HG03039 (cell line): ENCODE data around the gene UBAC2.

Experiments used
- ATAC-seq: cut with Tn5 transposase; IDR thresholded peaks from one replicate; pipeline ENCODE4 v1.9.1; 2021; ENCODE audit warnings: mild to moderate bottlenecking, moderate library complexity; ENCODE audit not compliant: unreplicated experiment

Gene UBAC2

DNA sequence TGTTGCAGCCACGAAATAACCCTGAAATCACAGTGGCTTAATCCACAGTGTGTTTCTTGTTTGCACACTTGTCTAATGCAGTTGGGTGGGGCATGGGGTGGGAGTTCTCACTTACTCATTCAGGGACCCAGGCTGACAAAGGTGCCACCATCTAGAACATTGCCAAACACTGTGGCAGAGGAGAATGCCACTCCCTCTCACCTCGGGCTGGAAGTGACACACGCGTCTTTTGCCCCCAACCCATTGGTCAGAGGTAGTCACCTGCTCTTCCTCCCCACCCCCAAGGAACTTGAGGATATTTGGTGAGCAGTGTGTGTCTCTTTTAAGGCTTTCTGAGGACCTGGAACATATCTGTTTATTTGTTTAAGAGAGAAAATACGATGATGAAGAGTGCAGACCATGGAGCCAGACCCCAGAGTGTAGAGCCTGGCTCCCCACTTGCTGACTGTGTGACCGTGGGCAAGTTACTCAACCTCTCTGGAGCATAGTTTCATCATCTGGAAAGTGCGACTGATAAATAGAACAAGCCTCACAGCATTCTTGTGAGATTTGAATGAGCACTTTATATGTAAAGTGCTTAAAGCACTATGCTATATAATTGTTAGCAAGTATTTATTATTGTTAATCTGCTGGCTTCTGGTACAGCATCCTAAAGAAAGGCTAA, 89.2 kb downstream of the UBAC2 start:
- no peak for ATAC-seq

DNA sequence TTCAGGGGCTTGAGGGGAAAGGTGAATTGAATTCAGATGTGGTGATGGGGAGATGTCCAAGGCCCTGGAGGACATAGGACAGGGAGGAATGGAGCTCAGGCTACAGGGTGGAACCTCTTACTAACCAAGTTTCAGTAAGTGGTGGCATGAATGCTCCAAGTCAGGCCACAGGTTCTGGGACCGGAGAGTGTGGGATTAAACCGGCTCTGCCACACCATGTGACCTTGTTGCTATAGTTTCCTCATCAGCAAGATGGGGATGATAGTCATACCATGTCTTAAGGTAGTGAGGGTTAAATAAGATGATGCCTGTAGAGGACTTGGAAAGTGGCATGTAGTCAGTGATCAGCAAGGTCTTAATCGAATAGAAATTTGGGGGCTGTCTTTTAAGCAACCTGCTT, 90.2 kb downstream of the UBAC2 start:
- ATAC-seq = no peak

DNA sequence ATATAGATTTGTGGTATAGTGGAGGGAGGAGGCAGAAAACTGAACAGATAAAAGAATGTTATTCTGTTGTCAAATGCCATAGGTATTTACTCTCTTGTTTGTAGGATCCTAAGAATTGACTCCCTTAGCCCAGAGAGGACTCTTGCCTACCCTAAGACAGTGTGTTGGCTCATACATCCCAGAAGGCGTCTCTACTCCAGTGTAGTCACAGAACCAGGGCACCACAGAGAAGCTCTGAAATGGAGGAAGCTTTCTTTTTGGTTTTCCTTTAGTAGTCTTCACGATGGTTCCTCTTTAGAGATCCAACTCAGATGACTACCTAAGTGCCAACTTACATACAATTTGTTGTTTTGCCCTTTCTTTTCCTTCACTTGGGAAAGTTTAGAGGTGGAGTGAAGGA, 92.5 kb downstream of the UBAC2 start:
- ATAC-seq = no peak

DNA sequence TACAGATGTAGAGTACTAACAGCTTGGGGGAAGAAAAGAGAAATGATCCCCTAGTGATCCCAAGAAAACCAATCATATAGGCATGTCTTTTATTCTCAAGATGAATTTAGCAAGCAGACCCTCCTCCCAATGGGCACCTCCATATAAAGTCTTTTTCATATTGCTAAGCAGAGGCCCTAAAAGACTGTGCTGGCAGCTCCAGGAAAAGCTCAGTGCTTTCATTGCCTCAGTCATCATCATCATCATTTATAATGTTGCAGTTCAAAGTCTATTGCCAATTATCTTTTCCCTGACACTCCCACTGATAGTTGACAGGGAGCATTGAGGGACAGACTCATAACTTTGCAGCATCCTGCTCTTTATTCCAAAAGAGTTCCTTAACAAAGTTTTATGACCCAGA, 93.5 kb downstream of the UBAC2 start:
- no peak for ATAC-seq

DNA sequence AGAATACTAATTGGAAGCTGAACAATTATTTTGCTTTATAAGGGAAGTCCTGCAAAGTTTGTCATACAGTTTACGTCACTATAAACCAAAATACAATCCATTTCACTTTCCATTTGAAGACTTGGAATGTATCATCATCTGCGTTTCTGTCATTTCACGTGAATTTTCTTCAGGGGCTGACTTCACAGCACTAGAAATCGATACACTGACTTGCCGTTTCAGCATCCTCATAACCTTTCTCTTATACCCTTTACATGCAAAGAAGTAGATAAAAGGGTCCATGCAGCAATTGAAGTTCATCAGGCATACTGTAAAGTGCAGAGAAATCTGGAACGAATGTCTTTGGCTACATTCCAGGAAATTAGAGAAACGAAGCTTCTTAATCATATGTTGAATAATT, 94.3 kb downstream of the UBAC2 start:
- ATAC-seq = no peak

DNA sequence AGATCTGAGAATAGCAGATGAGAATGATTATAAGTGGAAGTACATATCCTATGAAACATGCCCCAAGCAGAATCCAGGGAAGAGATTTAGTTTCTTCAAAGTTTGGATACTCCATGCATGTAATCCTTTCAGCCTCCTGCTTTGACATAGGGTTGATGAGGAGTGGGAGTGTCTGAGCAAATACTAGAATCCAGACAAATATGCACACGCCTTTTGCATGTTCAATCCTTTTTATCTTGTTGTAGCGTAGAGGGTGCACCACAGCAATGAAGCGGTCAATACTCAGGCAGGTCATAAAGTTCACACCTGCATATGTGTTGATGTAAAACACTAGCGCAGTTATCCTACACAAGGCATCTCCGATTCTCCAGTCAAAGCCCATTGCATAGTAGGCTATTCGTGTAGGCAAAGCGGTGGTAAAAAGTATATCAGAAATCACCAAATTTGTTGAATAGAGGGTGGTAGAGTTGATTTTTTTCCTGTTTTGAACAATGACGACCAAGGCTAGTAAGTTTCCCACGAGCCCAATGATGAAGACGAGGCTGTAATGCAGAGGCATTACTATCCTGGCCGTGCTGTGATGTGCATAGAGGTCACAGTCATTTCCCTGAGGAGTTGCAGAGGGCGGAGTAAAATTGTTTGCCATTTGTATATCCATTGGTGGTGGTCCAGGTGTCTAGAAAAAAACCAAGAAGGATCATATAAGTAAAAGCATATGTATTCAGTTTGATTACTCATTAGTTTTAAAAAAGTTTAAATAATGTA, 95.0 kb downstream of the UBAC2 start:
- ATAC-seq = no peak

DNA sequence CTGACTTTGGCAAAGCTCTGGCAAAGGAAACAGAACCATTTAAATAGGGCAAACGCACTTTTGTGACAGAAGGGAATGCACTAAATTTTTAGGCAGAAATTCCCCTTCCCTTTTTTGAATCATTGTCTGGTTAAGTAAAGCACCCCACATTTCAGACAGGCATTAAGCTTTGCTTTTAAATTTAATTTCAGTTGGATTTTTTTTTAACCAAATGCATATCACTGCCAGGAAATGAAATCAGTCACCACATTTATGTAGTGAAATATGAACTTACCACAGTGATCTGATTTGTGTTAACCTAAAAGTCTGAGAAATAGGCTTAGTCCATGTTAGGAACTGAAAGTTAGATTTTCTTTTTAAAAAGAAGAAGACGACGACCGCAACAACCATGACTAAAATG, 95.7 kb downstream of the UBAC2 start:
- ATAC-seq = no peak

DNA sequence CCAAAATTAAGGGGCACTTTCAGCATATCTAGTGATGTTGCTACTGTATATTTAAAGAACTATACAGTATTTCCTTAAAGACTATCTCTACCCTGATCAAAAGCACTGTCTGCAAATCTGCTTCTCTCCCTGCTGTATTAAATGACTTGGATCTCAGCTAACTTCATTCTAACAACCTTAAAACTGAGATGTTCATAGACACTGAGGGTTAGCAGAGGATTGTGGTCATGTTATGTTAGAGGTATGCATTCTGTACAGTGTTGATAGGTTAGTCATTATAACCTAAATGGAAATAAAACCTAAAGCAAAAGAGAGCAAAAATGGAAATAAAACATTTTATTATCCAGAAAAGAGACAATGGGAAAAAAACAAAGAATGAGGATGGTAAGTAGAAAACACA, 96.7 kb downstream of the UBAC2 start:
- no peak for ATAC-seq

DNA sequence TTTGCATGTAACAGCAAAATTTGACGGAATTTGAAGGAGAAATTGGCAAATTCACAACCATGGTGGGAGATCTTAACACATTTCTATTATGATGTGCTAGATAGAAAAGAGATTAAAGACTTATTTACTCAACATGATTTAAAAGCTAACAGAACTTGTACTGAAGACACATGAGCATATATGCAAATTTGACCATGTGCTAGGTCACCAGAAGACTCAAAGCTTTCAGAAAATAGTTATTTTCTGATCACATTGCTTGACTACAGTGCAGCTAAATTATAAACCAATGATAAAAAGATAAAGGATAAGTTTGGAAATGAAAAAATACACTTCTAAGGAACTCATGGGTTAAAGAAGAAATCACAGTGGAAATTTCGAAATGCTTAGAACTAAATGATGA, 97.4 kb downstream of the UBAC2 start:
- ATAC-seq = no peak

DNA sequence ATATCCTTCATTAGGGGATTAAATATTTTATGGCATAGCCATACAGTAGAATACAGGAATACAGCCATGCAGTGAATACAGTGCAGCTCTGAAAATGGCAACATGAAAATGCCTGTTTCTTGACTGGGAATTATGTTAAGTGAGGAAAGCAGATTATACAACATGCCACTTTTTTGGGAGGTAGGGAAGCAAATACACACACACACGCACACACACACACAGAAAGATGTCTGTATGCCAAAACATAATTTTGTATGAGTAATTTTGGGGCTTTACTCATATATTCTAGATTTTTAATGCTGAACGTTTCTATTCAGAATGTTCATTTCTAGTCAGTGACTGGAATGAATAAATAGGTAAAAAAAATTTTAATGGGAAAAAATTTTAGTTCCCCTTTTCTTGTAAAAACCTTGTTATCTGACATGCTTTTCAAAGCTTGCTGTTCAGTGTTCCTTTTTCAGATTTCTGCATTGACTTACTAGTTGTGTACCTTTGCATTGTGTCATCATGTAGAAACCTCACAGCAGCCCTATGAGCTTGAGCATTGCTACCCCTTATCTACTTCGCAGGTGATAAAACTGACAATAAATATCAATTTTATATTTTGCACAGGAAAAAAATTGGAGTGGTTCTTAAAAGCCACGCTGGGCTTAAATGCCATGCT, 98.7 kb downstream of the UBAC2 start:
- ATAC-seq = no peak

DNA sequence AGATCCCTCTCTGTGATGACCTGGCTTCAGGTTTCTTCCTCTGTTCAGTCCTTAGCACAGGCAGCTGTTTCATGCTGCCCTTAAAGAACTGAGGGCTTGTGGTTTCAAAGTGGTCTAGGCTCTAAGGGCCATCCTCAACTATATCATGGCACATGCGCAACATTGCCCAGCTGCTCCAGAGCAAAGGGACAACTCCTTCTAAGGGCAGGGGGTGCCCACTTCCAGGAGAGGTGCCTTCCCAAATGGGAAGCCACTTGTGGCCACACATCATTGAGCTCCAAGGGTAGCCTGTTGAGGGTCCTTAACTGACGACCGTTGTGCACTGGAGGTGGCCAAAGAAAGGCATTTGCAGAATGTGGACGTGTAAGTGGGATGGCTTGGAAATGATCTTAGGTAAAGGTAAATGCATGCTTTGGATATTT, 99.3 kb downstream of the UBAC2 start:
- ATAC-seq = no peak

DNA sequence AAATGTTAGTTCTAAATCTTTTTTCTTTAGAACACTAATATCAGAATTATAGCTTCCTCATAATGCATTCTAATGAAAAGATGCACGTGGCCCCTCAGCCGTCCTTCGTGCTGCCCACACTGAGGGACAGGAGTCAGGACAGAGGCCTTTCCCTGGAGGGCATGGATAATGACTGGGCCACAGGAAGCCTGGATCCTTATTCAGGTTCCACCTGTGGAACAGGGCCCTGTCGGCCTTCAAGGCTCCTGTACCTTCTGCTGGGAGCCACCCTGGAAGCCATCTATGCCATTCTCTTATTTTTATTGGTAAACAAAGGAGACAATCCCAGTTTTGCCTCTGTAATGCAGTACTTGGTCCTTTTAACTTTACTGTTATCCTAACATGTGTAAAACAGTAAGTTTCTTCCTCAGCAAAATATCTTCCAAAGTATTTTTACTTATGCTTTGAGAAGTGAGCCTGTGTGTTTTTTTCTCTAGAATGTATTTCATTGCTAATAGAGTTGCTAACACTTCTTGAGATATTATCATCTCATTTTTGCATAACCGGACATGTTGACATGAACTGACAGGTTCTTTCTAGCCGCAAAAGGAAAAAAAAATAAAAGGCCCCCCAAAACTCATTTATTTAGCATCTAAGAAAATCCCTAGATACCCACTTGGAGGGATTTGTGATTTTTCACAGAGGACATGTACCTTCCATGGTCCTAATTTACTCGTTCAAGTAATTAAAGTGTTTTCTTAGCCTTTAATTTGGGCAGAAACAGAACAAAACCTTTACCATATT, 100.6 kb downstream of the UBAC2 start:
- ATAC-seq = no peak

DNA sequence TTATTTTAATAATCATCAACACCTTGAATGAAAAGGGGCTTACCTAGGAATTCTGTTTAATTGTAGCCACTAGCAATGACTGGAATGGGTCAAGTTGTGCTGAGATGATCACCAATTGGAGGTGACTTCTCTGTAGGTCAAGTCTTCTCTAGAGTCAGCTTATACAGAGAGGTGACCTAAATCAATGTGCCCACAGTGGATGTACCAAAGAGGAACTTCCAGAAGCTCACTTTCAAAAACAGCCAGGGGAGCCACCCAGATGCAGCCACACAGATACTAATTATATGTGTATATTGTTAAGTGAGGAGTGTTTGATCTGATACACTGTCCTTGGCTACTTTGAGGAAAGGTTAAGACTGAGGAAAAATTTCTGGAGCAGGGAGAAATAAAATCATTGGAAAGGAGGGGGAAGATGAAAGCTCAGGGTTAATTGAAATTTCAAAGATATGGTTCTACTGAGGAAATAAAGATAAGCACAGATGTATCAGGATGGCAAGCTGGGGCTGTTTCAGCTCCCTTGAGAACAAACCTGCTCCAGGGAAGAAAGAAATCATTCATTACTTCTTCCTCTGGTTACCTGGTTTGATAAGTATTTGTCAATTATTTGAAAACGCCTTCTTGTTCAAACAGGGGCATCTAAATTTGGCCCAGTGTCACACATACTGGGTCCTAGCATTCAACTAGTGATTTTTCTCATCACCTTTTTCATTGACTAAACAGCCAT, 101.4 kb downstream of the UBAC2 start:
- no peak for ATAC-seq

DNA sequence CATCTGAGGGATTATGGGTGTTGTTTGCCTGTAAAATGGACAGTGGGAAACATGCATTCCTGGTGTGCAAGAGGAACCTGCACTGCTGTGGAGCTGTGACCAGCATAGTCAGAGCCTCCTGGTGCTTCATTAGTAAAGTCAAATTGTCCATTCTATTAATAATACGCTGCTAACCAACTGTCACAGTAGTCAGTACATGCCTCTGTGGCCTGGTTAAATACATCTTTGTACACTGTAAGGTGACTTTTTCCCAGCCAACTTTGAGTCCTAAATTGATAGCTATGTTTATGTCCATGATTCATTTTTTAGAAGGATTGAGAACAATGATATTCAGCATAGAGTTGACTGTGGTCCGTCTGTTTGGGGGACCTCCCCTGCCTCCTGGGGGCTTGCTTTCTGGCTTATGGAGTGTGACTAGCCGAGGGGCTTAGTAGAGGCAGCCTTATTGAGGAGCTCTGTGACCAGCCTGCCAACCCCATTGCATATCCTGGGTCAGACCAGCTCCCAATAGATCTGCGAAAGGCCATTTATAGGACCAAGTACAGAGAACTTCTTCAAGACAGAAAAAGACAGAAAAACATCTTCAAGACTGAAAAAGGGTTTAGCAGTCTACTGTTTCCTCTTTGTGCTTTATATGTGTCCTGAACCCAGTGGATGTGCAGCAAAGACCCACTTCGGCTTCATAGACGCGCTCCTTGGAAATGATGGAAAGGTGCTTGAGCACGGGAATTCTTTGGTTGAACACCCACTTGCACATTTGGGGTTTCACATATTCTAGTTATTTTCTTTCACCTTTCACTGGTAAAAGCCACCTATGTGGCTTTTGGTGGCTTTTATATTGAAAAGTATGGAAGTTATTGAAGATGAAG, 102.2 kb downstream of the UBAC2 start:
- ATAC-seq = no peak

DNA sequence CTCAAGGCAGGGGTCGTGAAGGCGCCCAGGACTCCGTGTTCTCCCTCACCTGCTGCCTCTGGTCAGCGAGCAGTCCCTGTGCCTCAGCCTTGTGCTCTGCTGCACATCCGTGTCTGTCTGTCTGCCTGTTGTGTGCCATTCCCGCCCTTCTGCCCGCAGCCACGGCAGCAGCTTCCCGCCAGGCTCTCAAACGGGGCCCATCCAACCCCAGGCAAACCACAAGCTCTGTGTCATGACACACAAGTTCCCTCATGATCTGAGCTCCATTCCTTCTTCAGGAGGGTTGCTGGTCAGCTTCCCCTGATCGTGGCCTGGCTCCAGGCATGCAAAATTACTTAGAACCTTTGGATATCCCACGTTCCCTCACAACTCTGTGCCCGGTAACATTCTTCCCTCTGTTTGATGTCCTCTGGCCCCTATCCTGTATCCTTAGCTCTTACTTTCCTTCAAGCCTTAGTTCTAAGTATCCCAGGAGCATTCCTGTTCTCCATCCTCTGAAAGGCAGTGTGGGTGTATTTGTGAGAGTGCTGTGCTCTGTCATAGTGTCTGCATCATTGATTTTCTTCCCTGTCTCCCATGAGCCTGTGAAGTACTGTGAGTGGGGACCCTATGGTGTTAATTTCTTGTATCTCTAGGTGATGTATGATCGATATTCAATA, 103.3 kb downstream of the UBAC2 start:
- ATAC-seq = no peak

DNA sequence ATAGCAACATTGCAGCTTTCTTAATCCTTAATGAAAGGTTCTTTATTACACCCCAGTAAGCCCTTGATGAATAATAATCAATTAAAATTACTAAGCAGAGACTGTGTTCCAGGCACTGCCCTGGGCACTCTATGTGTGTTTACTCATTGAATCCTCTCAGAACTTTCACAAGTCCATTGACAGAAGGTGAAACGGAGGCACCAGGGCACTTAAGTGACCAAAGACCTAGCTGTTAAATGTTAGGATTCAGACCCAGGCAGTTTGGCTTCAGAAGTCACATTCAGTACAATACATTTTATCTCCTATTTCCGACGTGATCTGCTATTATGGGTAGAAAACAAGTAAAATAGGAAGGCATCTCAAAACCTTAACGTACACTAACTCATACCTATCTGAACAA, 103.9 kb downstream of the UBAC2 start:
- no peak for ATAC-seq

DNA sequence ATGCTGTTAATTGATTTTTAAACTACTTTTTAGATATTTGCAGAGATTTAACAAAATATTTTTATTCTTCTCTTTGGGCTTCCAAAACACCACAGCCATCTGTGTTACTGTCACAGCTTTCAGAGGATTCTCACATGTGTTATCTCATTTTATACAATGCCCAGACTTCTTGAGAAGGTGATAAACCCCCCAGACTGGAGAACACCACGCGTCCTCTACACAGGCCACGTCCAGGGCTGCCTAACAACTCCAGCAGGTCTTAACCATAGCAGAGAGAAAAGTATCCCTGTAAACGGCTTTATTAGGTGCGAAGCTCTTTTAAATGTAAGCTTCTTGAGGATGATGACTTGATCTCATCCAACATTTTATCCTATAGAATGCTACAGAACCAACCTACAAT, 104.5 kb downstream of the UBAC2 start:
- no peak for ATAC-seq

DNA sequence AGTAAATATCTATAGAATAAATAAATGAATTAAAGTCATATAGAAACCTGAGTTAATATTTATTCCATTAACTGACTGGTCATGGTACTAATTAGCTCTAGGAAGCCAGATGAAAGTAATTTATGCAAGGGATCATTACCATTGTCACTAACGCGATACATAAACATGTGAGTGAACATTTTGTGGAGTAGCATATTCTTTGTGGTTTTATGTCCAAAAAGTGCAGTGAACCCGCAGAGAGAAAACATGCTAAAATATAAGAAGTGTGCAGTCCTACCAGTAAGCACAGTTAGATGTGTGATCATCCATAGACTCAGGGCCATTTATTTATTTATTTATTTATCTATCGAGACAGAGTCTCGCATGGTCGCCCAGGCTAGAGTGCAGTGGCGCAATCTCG, 104.9 kb downstream of the UBAC2 start:
- no peak for ATAC-seq

DNA sequence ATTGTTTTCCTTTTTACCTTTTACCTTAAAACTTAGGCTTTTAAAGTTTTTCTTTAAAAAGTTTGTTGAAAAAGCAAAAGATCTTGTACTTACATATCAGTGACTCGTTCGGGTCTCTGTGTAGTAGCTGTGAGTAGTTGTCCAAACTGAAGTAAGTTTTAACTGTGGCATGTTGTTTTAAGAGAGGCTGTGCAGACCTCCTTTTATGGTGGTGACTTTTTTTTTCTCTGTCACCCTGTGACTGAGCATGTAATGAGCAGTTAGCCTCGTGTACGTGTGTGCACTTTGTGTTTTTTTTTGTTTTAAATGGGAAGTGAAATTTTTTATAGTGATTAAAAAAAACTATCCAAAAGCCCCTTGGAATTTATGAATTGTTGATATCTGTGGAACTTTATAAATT, 106.6 kb downstream of the UBAC2 start, which contains the start of gene GPR183:
TSS of gene GPR183 (minus strand) at position 153 of the 400 bp plus-strand sequence. CDS start 11,254 bp downstream, outside the sequence.
- ATAC-seq = peak; percentile 59
